Panc1 (cell line): ENCODE data around the gene ZP4. TPM values are rescaled to one million over a fixed set of nuclear protein-coding genes. Genes with fewer than 3 reads are reported as not detected.

Experiments used
- ATAC-seq: fragments of 200-7000 bp; cut with Tn5 transposase; 2 replicates; pipeline ENCODE4 v1.9.1; 2020; ENCODE audit warnings: mild to moderate bottlenecking, moderate library complexity
- BruUV-seq: library from RNA; stranded (reverse); fragments of 400-500 nt; replicated peaks from 2 replicates; lab custom pipeline; 2021; lab: Mats Ljungman, UMichigan
- CTCF ChIA-PET: fragments of 300-600 bp; sonication (Branson Sonifier 250); formaldehyde crosslinking; loops from one replicate; lab custom pipeline; 2022; ENCODE audit warnings: antibody characterized with exemption; lab: Charles Lee
- POLR2A ChIA-PET: fragments of 300-600 bp; sonication (Branson Sonifier 250); formaldehyde crosslinking; loops from one replicate; lab custom pipeline; 2022; ENCODE audit warnings: antibody characterized with exemption; lab: Charles Lee
- DNase-seq: peaks from one replicate; pipeline ENCODE4 v3.0.0-alpha.2; 2010; ENCODE audit warnings: low read depth, low spot score
- H3K27ac ChIP-seq: 2 replicates; pipeline ENCODE4 v1.5.1; 2011; ENCODE audit warnings: mild to moderate bottlenecking, low read length, inconsistent platforms
- H3K27me3 ChIP-seq: fragments of 200-500 bp; sonication (Bioruptor generic); 2 replicates; pipeline ENCODE4 v1.6.0; 2014; ENCODE audit warnings: low read length, inconsistent platforms; ENCODE audit not compliant: control insufficient read depth, insufficient read depth
- H3K36me3 ChIP-seq: fragments of 200-500 bp; sonication (Bioruptor generic); 2 replicates; pipeline ENCODE4 v1.5.1; 2014; ENCODE audit warnings: inconsistent platforms, mild to moderate bottlenecking, low read length, moderate library complexity; ENCODE audit not compliant: control insufficient read depth, insufficient read depth
- H3K4me1 ChIP-seq: 2 replicates; pipeline ENCODE4 v1.5.1; 2011; ENCODE audit warnings: inconsistent platforms, mild to moderate bottlenecking, low read length, moderate library complexity; ENCODE audit not compliant: control insufficient read depth, insufficient read depth
- H3K4me3 ChIP-seq, 2 experiments: 2 replicates each; pipeline ENCODE4 v1.5.1; 2011 to 2012; ENCODE audit warnings: low read depth in 2 of 2, low read length in 2 of 2, mild to moderate bottlenecking in 2 of 2, inconsistent platforms in 1 of 2, moderate library complexity in 1 of 2
- H3K9me3 ChIP-seq: fragments of 200-500 bp; sonication (Bioruptor generic); 2 replicates; pipeline ENCODE4 v1.5.1; 2014; ENCODE audit warnings: low read depth, mild to moderate bottlenecking, inconsistent platforms, low read length, moderate library complexity; ENCODE audit not compliant: control insufficient read depth, insufficient read depth
- POLR2AphosphoS5 ChIP-seq: IDR thresholded peaks from 2 replicates; pipeline ENCODE4 v1.6.1; 2012; ENCODE audit warnings: mild to moderate bottlenecking, low read depth, low read length, moderate library complexity
- SIN3A ChIP-seq: IDR thresholded peaks from 2 replicates; pipeline ENCODE4 v1.6.1; 2012; ENCODE audit warnings: low read depth, mild to moderate bottlenecking, low read length, moderate library complexity, borderline replicate concordance; ENCODE audit not compliant: insufficient read depth
- TCF7L2 ChIP-seq: IDR thresholded peaks from 2 replicates; pipeline ENCODE4 v1.6.1; 2011; ENCODE audit warnings: mild to moderate bottlenecking, low read depth, low read length, inconsistent platforms
- in situ Hi-C: cut with HindIII; loops from 2 replicates; pipeline ENCODE4 v1.10.0; 2016; ENCODE audit warnings: low sequenced_read_pairs, low pct_unique_long_range_greater_than_20kb
- intact Hi-C: fragments of 100-400 bp; cut with micrococcal nuclease; formaldehyde crosslinking; loops from one replicate; pipeline ENCODE4 v1.10.0; 2022; ENCODE audit not compliant: unreplicated experiment
- total RNA-seq: library from RNA; stranded (reverse); gene quantifications from one replicate; pipeline ENCODE4 v1.2.1, GENCODE V29; 2021; ENCODE audit not compliant: unreplicated experiment
- TF ChIP-seq, protein P1 (sequence below), 2 experiments: IDR thresholded peaks; 2 replicates each; pipeline ENCODE4 v1.6.1; 2011 to 2012; ENCODE audit warnings: low read depth in 2 of 2, control low read depth in 1 of 2, low read length in 1 of 2, mild to moderate bottlenecking in 1 of 2, moderate library complexity in 1 of 2; ENCODE audit not compliant: insufficient read depth in 1 of 2
- TF ChIP-seq, protein P2 (sequence below): fragments of 450-650 bp; IDR thresholded peaks from 2 replicates; pipeline ENCODE4 v1.5.1; 2017; ENCODE audit warnings: mild to moderate bottlenecking

The ZP4 gene
- total RNA-seq, 1 experiment from 2014 or later: not detected

DNA sequence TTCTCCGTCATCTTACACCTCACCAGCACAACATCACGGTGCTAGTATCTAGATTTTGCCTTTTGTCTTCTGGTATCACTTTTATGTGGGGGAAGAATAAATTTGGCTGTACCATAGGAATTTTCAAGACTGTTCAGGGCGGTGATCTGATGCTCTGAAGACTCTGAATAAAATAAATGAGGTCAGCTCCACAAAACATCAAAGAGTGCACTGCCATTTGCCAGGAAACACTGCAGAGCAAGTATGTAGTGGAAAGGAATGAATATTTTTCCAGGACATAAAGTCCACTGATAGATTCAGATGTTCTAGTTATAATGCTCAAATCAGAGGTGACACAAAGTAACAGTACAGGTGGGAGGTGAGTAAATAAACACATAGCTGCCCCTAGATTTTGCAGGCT, 56.3 kb downstream of the ZP4 start:
- Histone ChIP-seq H3K27ac (no peak overlapping the region), H3K9me3 (no peaks in the 10 kb centered on the region), H3K36me3 (no peaks in the 10 kb centered on the region), H3K4me1 (no peaks in the 10 kb centered on the region), H3K4me3 (no peak overlapping the region), H3K27me3 (no peaks in the 10 kb centered on the region)
- ChIA-PET CTCF (no interaction called here), POLR2A (no interaction called here)
- TF ChIP-seq, protein P1, sequence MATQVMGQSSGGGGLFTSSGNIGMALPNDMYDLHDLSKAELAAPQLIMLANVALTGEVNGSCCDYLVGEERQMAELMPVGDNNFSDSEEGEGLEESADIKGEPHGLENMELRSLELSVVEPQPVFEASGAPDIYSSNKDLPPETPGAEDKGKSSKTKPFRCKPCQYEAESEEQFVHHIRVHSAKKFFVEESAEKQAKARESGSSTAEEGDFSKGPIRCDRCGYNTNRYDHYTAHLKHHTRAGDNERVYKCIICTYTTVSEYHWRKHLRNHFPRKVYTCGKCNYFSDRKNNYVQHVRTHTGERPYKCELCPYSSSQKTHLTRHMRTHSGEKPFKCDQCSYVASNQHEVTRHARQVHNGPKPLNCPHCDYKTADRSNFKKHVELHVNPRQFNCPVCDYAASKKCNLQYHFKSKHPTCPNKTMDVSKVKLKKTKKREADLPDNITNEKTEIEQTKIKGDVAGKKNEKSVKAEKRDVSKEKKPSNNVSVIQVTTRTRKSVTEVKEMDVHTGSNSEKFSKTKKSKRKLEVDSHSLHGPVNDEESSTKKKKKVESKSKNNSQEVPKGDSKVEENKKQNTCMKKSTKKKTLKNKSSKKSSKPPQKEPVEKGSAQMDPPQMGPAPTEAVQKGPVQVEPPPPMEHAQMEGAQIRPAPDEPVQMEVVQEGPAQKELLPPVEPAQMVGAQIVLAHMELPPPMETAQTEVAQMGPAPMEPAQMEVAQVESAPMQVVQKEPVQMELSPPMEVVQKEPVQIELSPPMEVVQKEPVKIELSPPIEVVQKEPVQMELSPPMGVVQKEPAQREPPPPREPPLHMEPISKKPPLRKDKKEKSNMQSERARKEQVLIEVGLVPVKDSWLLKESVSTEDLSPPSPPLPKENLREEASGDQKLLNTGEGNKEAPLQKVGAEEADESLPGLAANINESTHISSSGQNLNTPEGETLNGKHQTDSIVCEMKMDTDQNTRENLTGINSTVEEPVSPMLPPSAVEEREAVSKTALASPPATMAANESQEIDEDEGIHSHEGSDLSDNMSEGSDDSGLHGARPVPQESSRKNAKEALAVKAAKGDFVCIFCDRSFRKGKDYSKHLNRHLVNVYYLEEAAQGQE (IDR thresholded peaks at IDR 0.05; ENCODE audit: insufficient read depth in 1 of 2, low read depth in 2 of 2, low read length in 1 of 2): no peak
- TF ChIP-seq POLR2AphosphoS5: no peak
- TF ChIP-seq, protein P2, sequence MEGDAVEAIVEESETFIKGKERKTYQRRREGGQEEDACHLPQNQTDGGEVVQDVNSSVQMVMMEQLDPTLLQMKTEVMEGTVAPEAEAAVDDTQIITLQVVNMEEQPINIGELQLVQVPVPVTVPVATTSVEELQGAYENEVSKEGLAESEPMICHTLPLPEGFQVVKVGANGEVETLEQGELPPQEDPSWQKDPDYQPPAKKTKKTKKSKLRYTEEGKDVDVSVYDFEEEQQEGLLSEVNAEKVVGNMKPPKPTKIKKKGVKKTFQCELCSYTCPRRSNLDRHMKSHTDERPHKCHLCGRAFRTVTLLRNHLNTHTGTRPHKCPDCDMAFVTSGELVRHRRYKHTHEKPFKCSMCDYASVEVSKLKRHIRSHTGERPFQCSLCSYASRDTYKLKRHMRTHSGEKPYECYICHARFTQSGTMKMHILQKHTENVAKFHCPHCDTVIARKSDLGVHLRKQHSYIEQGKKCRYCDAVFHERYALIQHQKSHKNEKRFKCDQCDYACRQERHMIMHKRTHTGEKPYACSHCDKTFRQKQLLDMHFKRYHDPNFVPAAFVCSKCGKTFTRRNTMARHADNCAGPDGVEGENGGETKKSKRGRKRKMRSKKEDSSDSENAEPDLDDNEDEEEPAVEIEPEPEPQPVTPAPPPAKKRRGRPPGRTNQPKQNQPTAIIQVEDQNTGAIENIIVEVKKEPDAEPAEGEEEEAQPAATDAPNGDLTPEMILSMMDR: no peak
- no peak for TF ChIP-seq SIN3A
- no peak for TF ChIP-seq TCF7L2
- intact Hi-C loops (no loop called here), in situ Hi-C loops (no loop called here)
- no TSS peak for BruUV-seq
- DNase-seq (no peak), ATAC-seq (no peak)

DNA sequence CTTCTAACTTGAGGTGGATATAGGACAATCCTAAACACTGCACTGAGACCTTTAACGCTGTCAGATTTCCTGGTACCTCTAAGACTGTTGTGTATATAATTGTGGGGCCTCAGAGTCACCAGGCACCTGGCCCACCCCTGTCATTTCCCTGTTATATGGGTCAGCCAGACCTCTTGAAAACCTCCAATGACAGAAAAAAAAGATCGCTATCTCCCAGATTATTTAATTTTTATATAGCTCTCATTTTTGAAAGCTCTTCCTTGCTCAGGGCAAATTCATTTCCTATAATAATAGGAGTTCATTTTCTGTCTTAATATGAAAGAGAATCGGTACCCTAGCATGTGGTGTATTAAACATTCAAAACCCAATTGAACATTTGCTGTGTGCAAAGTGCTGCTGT, 56.7 kb downstream of the ZP4 start:
- BruUV-seq: no TSS peak
- H3K9me3 ChIP-seq: no peaks in the 10 kb centered on the region
- no peaks in the 10 kb centered on the region for H3K4me1 ChIP-seq
- no peak for TF ChIP-seq TCF7L2
- no peak for TF ChIP-seq SIN3A
- TF ChIP-seq, protein P2: no peak
- TF ChIP-seq, protein P1 (IDR thresholded peaks at IDR 0.05; ENCODE audit: insufficient read depth in 1 of 2, low read depth in 2 of 2, low read length in 1 of 2): no peak
- no peak for TF ChIP-seq POLR2AphosphoS5
- no peak for DNase-seq
- H3K27me3 ChIP-seq: no peaks in the 10 kb centered on the region
- H3K4me3 ChIP-seq: no peak overlapping the region
- POLR2A ChIA-PET: no interaction called here
- no peak overlapping the region for H3K27ac ChIP-seq
- in situ Hi-C loops: no loop called here
- intact Hi-C loops: no loop called here
- CTCF ChIA-PET: no interaction called here
- H3K36me3 ChIP-seq: no peaks in the 10 kb centered on the region
- no peak for ATAC-seq
